Caco-2 (cell line): ENCODE measurements around the gene POLDIP3. TPM values are rescaled to one million over a fixed set of nuclear protein-coding genes. Genes with fewer than 3 reads are reported as not detected.
"Not testable (repeated sequence)": the region's sequence is repeated elsewhere in the genome, so short reads cannot be mapped to it uniquely, and the experiment has no call there.

Experiments
- BruUV-seq: library from RNA; stranded (reverse); fragments of 400-500 nt; replicated peaks from 2 replicates; lab custom pipeline; 2021; lab: Mats Ljungman, UMichigan
- CTCF ChIA-PET: fragments of 300-600 bp; sonication (Branson Sonifier 250); formaldehyde crosslinking; loops from one replicate; lab custom pipeline; 2022; ENCODE audit warnings: antibody characterized with exemption; lab: Charles Lee
- POLR2A ChIA-PET: fragments of 300-600 bp; sonication (Branson Sonifier 250); formaldehyde crosslinking; loops from one replicate; lab custom pipeline; 2022; ENCODE audit warnings: antibody characterized with exemption; lab: Charles Lee
- DNase-seq, 2 experiments: peaks; one replicate each; pipeline versions ENCODE4 v3.0.0 to v3.0.0-alpha.2; 2020 to 2022
- H3K27me3 ChIP-seq: replicated peaks from 2 replicates; pipeline ENCODE4 v1.6.0; 2011; ENCODE audit warnings: low read length; ENCODE audit not compliant: control insufficient read depth, insufficient read depth
- H3K36me3 ChIP-seq: 2 replicates; pipeline ENCODE4 v1.5.1; 2011; ENCODE audit warnings: low read length; ENCODE audit not compliant: control insufficient read depth, insufficient read depth
- H3K4me1 ChIP-seq: fragments of 250-450 bp; sonication (Bioruptor Pico); 2 replicates; pipeline ENCODE4 v1.5.1; 2020; ENCODE audit warnings: mild to moderate bottlenecking
- H3K4me3 ChIP-seq: 2 replicates; pipeline ENCODE4 v1.5.1; 2011; ENCODE audit warnings: low read depth, mild to moderate bottlenecking, control low read depth, low read length
- H3K9me3 ChIP-seq: fragments of 250-450 bp; sonication (Bioruptor Pico); 2 replicates; pipeline ENCODE4 v1.5.1; 2020; ENCODE audit warnings: mild to moderate bottlenecking, moderate library complexity
- H3K27ac Mint-ChIP-seq: one replicate; pipeline ENCODE4 v1.8.0; 2022; ENCODE audit warnings: mixed read lengths; ENCODE audit not compliant: unreplicated experiment
- H3K27me3 Mint-ChIP-seq: one replicate; pipeline ENCODE4 v1.8.0; 2022; ENCODE audit warnings: mixed read lengths; ENCODE audit not compliant: insufficient read depth, unreplicated experiment
- H3K36me3 Mint-ChIP-seq: one replicate; pipeline ENCODE4 v1.8.0; 2022; ENCODE audit warnings: mild to moderate bottlenecking, mixed read lengths; ENCODE audit not compliant: insufficient read depth, unreplicated experiment
- H3K4me1 Mint-ChIP-seq: one replicate; pipeline ENCODE4 v1.8.0; 2022; ENCODE audit warnings: low read depth, mixed read lengths; ENCODE audit not compliant: unreplicated experiment
- H3K4me3 Mint-ChIP-seq: one replicate; pipeline ENCODE4 v1.8.0; 2022; ENCODE audit warnings: mild to moderate bottlenecking, moderate library complexity, mixed read lengths; ENCODE audit not compliant: unreplicated experiment
- H3K9me3 Mint-ChIP-seq: one replicate; pipeline ENCODE4 v1.8.0; 2022; ENCODE audit warnings: mixed read lengths; ENCODE audit not compliant: unreplicated experiment
- intact Hi-C: fragments of 100-400 bp; cut with micrococcal nuclease; formaldehyde crosslinking; loops from one replicate; pipeline ENCODE4 v1.10.0; 2022; ENCODE audit not compliant: unreplicated experiment
- total RNA-seq: library from RNA; stranded (reverse); gene quantifications from 2 replicates; pipeline ENCODE4 v1.2.3, GENCODE V29; 2022
- TF ChIP-seq, protein P1 (sequence below), 2 experiments: fragments of 200-600 bp in 1 of 2; IDR thresholded peaks; 1 replicate in 1 of 2; 2 replicates in 1 of 2; pipeline versions ENCODE4 v1.5.1 to v1.8.0; 2011 to 2022; ENCODE audit warnings: antibody characterized with exemption in 1 of 2, control low read depth in 1 of 2, inconsistent platforms in 1 of 2, low read depth in 1 of 2, low read length in 1 of 2, mild to moderate bottlenecking in 1 of 2, moderate library complexity in 1 of 2; ENCODE audit not compliant: insufficient read depth in 1 of 2, severe bottlenecking in 1 of 2, unreplicated experiment in 1 of 2

POLDIP3 gene
- total RNA-seq, 1 experiment from 2014 or later: 70.8 TPM

DNA sequence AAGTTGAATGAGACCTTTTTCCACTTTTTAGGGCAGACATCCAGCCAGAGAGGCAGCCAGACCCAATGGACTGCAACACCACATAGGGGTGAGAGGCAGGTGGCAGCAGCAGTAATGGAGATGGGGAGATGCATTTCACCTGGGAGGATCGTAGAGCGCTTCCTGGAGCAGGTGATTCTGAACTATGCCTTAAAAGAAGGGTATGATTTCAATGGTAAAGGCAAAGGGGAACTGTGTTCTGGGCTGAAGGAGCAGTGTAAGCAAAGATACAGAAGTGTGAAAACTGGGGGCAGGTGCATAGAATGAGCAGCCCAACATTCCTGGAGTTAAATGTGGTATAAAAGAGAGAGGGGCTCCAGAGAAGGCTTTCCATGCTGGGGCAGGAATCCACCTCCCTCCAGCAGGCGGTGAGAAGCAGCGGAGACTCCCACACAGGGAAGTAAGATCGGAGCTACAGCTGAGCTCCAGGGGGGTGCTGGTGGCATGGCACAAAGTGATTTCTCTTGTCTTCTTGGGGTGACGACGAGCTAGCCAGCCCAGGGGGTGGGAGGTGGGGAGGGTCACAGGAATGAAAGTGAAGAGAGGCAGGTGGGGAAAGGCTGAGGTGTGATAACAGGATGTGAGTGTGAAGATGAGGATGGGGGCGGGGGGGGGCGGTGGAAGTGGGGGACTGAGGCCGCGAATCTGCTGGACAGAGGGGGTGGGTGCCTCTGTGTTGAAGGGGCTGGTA, 65.2 kb downstream of the POLDIP3 start:
- intact Hi-C loops: no loop called here
- Histone ChIP-seq H3K4me1 (peaks cover 16% of the 10 kb centered on the region; the same call in 1 of the 2 replicates), H3K4me3 (no peak overlapping the region), H3K9me3 (no peaks in the 10 kb centered on the region), H3K27me3 (no peaks in the 10 kb centered on the region), H3K36me3 (no peaks in the 10 kb centered on the region)
- Mint-ChIP-seq H3K36me3 (no peaks in the 10 kb centered on the region), H3K27me3 (no peaks in the 10 kb centered on the region), H3K27ac (no peak overlapping the region), H3K4me1 (peaks cover 10% of the 10 kb centered on the region), H3K9me3 (no peaks in the 10 kb centered on the region), H3K4me3 (no peak overlapping the region)
- CTCF ChIA-PET: interaction anchor here (0.6 kb wide), 1 partner anchor 11 kb away, joined by 3 read pairs; no protein-coding TSS in a partner anchor
- DNase-seq: no peak
- BruUV-seq: no TSS peak
- POLR2A ChIA-PET: no interaction called here
- TF ChIP-seq, protein P1, sequence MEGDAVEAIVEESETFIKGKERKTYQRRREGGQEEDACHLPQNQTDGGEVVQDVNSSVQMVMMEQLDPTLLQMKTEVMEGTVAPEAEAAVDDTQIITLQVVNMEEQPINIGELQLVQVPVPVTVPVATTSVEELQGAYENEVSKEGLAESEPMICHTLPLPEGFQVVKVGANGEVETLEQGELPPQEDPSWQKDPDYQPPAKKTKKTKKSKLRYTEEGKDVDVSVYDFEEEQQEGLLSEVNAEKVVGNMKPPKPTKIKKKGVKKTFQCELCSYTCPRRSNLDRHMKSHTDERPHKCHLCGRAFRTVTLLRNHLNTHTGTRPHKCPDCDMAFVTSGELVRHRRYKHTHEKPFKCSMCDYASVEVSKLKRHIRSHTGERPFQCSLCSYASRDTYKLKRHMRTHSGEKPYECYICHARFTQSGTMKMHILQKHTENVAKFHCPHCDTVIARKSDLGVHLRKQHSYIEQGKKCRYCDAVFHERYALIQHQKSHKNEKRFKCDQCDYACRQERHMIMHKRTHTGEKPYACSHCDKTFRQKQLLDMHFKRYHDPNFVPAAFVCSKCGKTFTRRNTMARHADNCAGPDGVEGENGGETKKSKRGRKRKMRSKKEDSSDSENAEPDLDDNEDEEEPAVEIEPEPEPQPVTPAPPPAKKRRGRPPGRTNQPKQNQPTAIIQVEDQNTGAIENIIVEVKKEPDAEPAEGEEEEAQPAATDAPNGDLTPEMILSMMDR (IDR thresholded peaks at IDR 0.05; ENCODE audit: insufficient read depth in 1 of 2, low read depth in 1 of 2, low read length in 1 of 2, severe bottlenecking in 1 of 2, unreplicated experiment in 1 of 2): no peak

GRCh38 chr22:42548597-42549330, 65.9 kb downstream of the POLDIP3 start:
- H3K9me3 Mint-ChIP-seq: no peaks in the 10 kb centered on the region
- Histone ChIP-seq H3K4me1 (peaks cover 16% of the 10 kb centered on the region; the same call in 1 of the 2 replicates), H3K27me3 (no peaks in the 10 kb centered on the region), H3K36me3 (no peaks in the 10 kb centered on the region), H3K9me3 (no peaks in the 10 kb centered on the region), H3K4me3 (no peak overlapping the region)
- H3K27me3 Mint-ChIP-seq: no peaks in the 10 kb centered on the region
- H3K4me3 Mint-ChIP-seq: no peak overlapping the region
- H3K4me1 Mint-ChIP-seq: peaks cover 10% of the 10 kb centered on the region
- intact Hi-C loops: no loop called here
- H3K27ac Mint-ChIP-seq: no peak overlapping the region
- ChIA-PET POLR2A (no interaction called here), CTCF (no interaction called here)
- BruUV-seq: no TSS peak
- TF ChIP-seq, protein P1 (IDR thresholded peaks at IDR 0.05; ENCODE audit: insufficient read depth in 1 of 2, low read depth in 1 of 2, low read length in 1 of 2, severe bottlenecking in 1 of 2, unreplicated experiment in 1 of 2): no peak
- no peaks in the 10 kb centered on the region for H3K36me3 Mint-ChIP-seq
- DNase-seq: no peak

DNA sequence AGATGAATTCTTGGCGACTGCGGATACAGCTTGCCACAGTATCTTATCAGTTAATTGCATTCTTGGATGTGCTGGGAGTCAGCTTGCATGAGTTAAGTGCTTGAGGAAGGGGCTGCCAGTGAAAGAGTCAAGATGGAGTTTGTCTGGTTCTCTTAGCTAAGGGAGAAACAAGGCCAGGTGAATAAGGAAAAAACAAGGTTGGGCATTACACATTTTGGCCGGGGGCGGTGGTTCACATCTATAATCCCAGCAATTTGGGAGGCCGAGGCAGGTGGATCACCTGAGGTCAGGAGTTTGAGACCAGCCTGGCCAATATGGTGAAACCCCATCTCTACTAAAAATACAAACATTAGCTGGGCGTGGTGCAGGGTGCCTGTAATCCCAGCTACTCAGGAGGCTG, 66.6 kb downstream of the POLDIP3 start:
- Mint-ChIP-seq H3K4me1 (peaks cover 10% of the 10 kb centered on the region), H3K27ac (peak overlapping the region; percentile 42)
- H3K4me3 ChIP-seq, CTCF ChIA-PET, H3K36me3 Mint-ChIP-seq, H3K36me3 ChIP-seq, H3K9me3 ChIP-seq, intact Hi-C loops, BruUV-seq, H3K9me3 Mint-ChIP-seq, H3K4me3 Mint-ChIP-seq, H3K27me3 Mint-ChIP-seq, H3K27me3 ChIP-seq, POLR2A ChIA-PET, DNase-seq: not testable (repeated sequence)
- H3K4me1 ChIP-seq: peaks cover 11% of the 10 kb centered on the region; the same call in 1 of the 2 replicates
